Spleen (tissue), 7 donors: ENCODE measurements around the gene GLIS1.

Experiments
- POLR2AphosphoS5 ChIP-seq, 3 donors: sonication (generic); formaldehyde crosslinking; IDR thresholded peaks; one replicate each; pipeline ENCODE4 v1.5.1; 2017; ENCODE audit warnings: antibody characterized with exemption in 3 of 3
- TF ChIP-seq, protein P1 (sequence below), 11 experiments: fragments of 200-600 bp in 7 of 11; fragments of 450-650 bp in 4 of 11; sonication (generic) in 4 of 11; IDR thresholded peaks in 8 of 11; conservative IDR thresholded peaks in 3 of 11; 1 replicate in 7 of 11; 2 replicates in 4 of 11; pipeline versions ENCODE4 v1.4.0 to v1.8.0; 2016 to 2021; ENCODE audit warnings: antibody characterized with exemption in 11 of 11, inconsistent platforms in 4 of 11, mild to moderate bottlenecking in 1 of 11
- donor health status: DM: no; HTN: no; CAD: no; lungs with moderate emphysema.
- donor health status: DM: no; HTN: no; CAD: no.
- donor health status: DM: no; HTN: no; CAD: no.

DNA sequence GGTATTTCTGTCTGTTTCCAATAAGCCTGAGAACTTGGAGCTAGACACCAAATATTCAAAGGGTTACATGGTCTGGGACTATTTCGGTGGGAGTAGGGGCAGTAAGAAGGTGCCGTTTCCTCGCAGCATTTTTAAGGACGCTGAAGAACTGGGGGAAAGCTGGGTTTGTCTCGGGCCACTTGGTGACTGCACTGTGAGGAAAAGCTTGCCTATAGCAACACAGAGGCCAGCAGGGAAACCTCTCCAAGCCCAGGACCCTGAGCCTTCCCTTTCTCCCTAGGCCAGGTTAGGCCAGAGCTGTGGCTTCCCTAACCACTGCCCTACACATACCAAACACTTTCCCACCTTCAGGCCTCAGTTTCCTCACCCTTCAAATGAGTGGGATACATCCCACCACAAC lies 3.3 kb downstream of the GLIS1 start:
- TF ChIP-seq, protein P1, sequence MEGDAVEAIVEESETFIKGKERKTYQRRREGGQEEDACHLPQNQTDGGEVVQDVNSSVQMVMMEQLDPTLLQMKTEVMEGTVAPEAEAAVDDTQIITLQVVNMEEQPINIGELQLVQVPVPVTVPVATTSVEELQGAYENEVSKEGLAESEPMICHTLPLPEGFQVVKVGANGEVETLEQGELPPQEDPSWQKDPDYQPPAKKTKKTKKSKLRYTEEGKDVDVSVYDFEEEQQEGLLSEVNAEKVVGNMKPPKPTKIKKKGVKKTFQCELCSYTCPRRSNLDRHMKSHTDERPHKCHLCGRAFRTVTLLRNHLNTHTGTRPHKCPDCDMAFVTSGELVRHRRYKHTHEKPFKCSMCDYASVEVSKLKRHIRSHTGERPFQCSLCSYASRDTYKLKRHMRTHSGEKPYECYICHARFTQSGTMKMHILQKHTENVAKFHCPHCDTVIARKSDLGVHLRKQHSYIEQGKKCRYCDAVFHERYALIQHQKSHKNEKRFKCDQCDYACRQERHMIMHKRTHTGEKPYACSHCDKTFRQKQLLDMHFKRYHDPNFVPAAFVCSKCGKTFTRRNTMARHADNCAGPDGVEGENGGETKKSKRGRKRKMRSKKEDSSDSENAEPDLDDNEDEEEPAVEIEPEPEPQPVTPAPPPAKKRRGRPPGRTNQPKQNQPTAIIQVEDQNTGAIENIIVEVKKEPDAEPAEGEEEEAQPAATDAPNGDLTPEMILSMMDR (IDR thresholded peaks at IDR 0.05 in 8 of 11, conservative IDR thresholded peaks at IDR 0.05 in 3 of 11), result no peak
- TF ChIP-seq POLR2AphosphoS5 (IDR thresholded peaks at IDR 0.05), result no peak
